ENCODE results near the gene C9orf85. TPM values are rescaled to one million over a fixed set of nuclear protein-coding genes. Genes with fewer than 3 reads are reported as not detected.

The C9orf85 gene
- total and polyA plus RNA-seq, 9 of the 15 experiments (the other 6 are each of a cell fraction or from before 2014, with no cell fraction given), result 6.7 to 17.6 (median 13.0) TPM

- TF ChIP-seq ARID4B (CRISPR knock-in tag; IDR thresholded peaks at IDR 0.05), result no peak
- no peak for TF ChIP-seq ZNF408 (CRISPR knock-in tag; IDR thresholded peaks at IDR 0.05; ENCODE audit: low read depth)
- TF ChIP-seq LCOR (CRISPR knock-in tag; IDR thresholded peaks at IDR 0.05), result no peak
- no peak for TF ChIP-seq ETV5 (CRISPR knock-in tag; IDR thresholded peaks at IDR 0.05; ENCODE audit: low read depth)
- TF ChIP-seq HDAC6 (IDR thresholded peaks at IDR 0.05; ENCODE audit: low read depth, low read length), result no peak
Measured at GRCh38 chr9:71981944-71982343, 70.5 kb downstream of the C9orf85 start (continued).

- POLR2A ChIA-PET, result interaction anchor here (0.6 kb wide), 2 partner anchors 50 to 172 kb away, joined by 3 to 5 read pairs; no protein-coding TSS in a partner anchor
Measured at GRCh38 chr9:71984403-71984802, 73.0 kb downstream of the C9orf85 start.

More at GRCh38 chr9:71984403-71984802, 73.0 kb downstream of the C9orf85 start:
- intact Hi-C loops (cut with micrococcal nuclease) (no loop called here), in situ Hi-C loops (cut with MboI) (no loop called here)
- no peak for TF ChIP-seq TRIM24 (IDR thresholded peaks at IDR 0.05)
- TF ChIP-seq U2AF1 (optimal IDR thresholded peaks at IDR 0.05; ENCODE audit: low read depth, low read length), result no peak
- no peak for TF ChIP-seq HCFC1 (IDR thresholded peaks at IDR 0.05; ENCODE audit: low read depth, low read length)
- Histone ChIP-seq H3K27me3 (ENCODE audit: control insufficient read depth in 2 of 2, insufficient read depth in 2 of 2, low read length in 2 of 2) (peaks cover 0 to 6% of the 10 kb centered on the region in 2 experiments; a peak in 1 of 5 replicates), H3K4me3 (no peak overlapping the region), H3K9me1 (ENCODE audit: control insufficient read depth, insufficient read depth, low read length) (no peaks in the 10 kb centered on the region), H3K36me3 (ENCODE audit: control insufficient read depth, insufficient read depth, low read length) (no peaks in the 10 kb centered on the region), H3K4me1 (replicated peaks in 1 of 2; ENCODE audit: control insufficient read depth in 2 of 2, insufficient read depth in 2 of 2, low read length in 2 of 2) (no peaks in the 10 kb centered on the region; a peak in 1 of 5 replicates), H3K9ac (ENCODE audit: insufficient read depth in 1 of 2, low read depth in 2 of 2, low read length in 2 of 2) (no peak overlapping the region; a peak in 1 of 4 replicates), H3K27ac (ENCODE audit: extremely low read depth, low read depth, low read length) (no peak overlapping the region), H3K79me2 (ENCODE audit: control insufficient read depth, insufficient read depth, low read length) (no peaks in the 10 kb centered on the region), H3K9me3 (replicated peaks; ENCODE audit: control insufficient read depth, insufficient read depth, low read depth, low read length) (no peaks in the 10 kb centered on the region), H3K4me2 (ENCODE audit: insufficient read depth, low read length) (no peak overlapping the region), H4K20me1 (replicated peaks; ENCODE audit: control insufficient read depth, insufficient read depth, low read length) (no peaks in the 10 kb centered on the region), H2AFZ (ENCODE audit: low read depth, low read length) (no peak overlapping the region)
- CTCF ChIA-PET (ENCODE audit: low intra/inter-chr PET ratio), result no interaction called here
- DNase-seq (ENCODE audit: extremely low read depth in 1 of 4, low spot score in 3 of 4) (no peak), FAIRE-seq (no peak), ATAC-seq (no peak)
- WGBS (ENCODE audit: insufficient coverage, low coverage, missing lambda C conversion rate), result 0% methylated on average over 1 of the region's 2 CpGs
- BruUV-seq (replicated peaks), result no TSS peak
